Vagina (tissue), 2 donors: Measurements from ENCODE around the gene FKBP7.

Experiments used
- CTCF ChIP-seq, 3 experiments: fragments of 450-650 bp in 2 of 3; fragments of 200-600 bp in 1 of 3; sonication (generic) in 1 of 3; IDR thresholded peaks; one replicate each; pipeline ENCODE4 v1.5.1; 2017 to 2019; ENCODE audit warnings: antibody characterized with exemption in 3 of 3, mild to moderate bottlenecking in 2 of 3, moderate library complexity in 2 of 3
- POLR2A ChIP-seq, 2 donors: fragments of 450-650 bp; IDR thresholded peaks; one replicate each; pipeline ENCODE4 v1.6.1; 2017; ENCODE audit warnings: antibody characterized with exemption in 2 of 2, mild to moderate bottlenecking in 2 of 2, moderate library complexity in 2 of 2
- POLR2AphosphoS5 ChIP-seq, 2 donors: sonication (generic); formaldehyde crosslinking; IDR thresholded peaks; one replicate each; pipeline ENCODE4 v1.9.0; 2017; ENCODE audit warnings: antibody characterized with exemption in 2 of 2, mild to moderate bottlenecking in 2 of 2, low read depth in 1 of 2; ENCODE audit not compliant: insufficient read depth in 1 of 2

- TF ChIP-seq POLR2A (IDR thresholded peaks at IDR 0.05) (no peak), POLR2AphosphoS5 (IDR thresholded peaks at IDR 0.05; ENCODE audit: insufficient read depth in 1 of 2, low read depth in 1 of 2) (no peak), CTCF (IDR thresholded peaks at IDR 0.05) (no peak)
Measured at GRCh38 chr2:178420463-178420999, 57.9 kb downstream of the FKBP7 start.
